ENCODE data around the gene SCN1B. TPM values are rescaled to one million over a fixed set of nuclear protein-coding genes. Genes with fewer than 3 reads are reported as not detected.
A peak's percentile ranks its signal among the peaks of the same experiment; 100 is the strongest.

The SCN1B gene
- total RNA-seq, 2 experiments from 2014 or later, result 0.43 to 0.50 TPM

DNA sequence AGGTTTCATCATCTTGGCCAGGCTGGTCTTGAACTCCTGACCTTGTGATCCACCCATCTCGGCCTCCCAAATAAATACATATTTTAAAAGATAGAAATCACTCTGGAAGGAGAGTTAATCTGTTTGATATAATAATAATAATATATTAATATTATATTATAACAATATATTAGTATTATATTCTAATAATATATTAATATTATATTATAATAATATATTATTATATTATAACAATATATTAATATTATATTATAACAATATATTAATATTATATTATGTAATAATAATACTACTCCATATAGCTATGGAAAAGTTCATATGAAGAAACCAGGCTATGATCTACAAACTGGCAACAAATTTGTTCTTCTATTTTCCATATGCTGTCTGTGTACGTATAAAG, 28.1 kb downstream of the SCN1B start:
- no peak overlapping the region for H3K27ac Mint-ChIP-seq
- H3K4me3 Mint-ChIP-seq, result no peak overlapping the region
- ChIA-PET CTCF (interaction anchor here (0.8 to 1.6 kb wide), 3 partner anchors 9 to 231 kb away, joined by 3 to 10 read pairs (median 3); no protein-coding TSS in a partner anchor), POLR2A (no interaction called here)
- H3K9me3 Mint-ChIP-seq, result no peaks in the 10 kb centered on the region
- H3K27me3 Mint-ChIP-seq, result peaks cover 6% of the 10 kb centered on the region
- H3K4me1 Mint-ChIP-seq, result no peaks in the 10 kb centered on the region
- no peaks in the 10 kb centered on the region for H3K36me3 Mint-ChIP-seq (ENCODE audit: low read depth)
- DNase-seq, result no peak

DNA sequence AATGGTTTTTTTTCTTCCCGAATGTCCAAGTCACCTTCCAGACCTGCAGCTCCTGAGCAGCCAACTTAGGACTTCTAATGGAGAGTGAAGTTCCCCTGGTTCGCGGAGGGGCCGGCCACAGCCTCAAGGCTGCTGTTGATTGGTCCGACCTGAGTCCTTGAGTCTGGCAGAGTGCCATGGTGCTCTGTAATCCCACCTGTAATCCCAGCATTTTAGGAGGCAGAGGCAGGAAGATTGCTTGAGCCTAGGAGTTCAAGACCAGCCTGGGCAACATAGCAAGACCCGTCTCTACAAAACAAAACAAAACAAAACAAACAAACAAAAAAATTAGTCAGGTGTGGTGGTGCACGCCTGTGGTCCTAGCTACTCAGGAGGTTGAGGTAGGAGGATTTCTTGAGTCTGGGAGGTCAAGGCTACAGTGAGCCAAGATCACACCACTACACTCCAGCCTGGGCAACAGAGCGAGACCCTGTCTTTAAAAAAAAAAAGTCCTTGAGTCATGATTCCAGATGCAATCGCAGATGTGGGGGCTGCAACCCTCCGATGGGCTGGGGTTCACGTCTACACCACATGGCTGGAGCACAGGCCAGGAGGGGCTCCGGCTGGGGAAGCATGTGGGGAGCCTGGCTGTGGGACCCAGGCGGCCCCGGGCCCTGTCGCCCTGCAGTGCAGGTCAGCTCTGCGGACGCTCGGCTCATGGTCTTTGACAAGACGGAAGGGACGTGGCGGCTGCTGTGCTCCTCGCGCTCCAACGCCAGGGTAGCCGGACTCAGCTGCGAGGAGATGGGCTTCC, 28.9 kb downstream of the SCN1B start:
- CTCF ChIA-PET, result interaction anchor here (0.8 to 1.6 kb wide), 3 partner anchors 8 to 232 kb away, joined by 3 to 10 read pairs (median 3); no protein-coding TSS in a partner anchor
- Mint-ChIP-seq H3K4me3 (no peak overlapping the region), H3K9me3 (no peaks in the 10 kb centered on the region), H3K4me1 (peaks cover 5% of the 10 kb centered on the region), H3K36me3 (ENCODE audit: low read depth) (no peaks in the 10 kb centered on the region), H3K27ac (no peak overlapping the region), H3K27me3 (peaks cover 6% of the 10 kb centered on the region)
- no peak for DNase-seq
- POLR2A ChIA-PET, result no interaction called here

DNA sequence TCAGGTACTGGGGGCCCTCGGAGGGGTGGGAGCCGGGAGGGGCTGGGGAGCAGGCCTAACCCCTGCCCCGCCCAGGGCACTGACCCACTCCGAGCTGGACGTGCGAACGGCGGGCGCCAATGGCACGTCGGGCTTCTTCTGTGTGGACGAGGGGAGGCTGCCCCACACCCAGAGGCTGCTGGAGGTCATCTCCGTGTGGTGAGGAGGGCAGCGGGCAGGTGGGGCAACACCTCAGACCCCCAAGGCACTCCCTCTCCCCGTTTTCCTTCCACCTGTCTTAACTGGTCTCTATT, 29.5 kb downstream of the SCN1B start:
- Mint-ChIP-seq H3K27me3 (peaks cover 6% of the 10 kb centered on the region), H3K4me1 (peaks cover 7% of the 10 kb centered on the region), H3K27ac (no peak overlapping the region), H3K9me3 (no peaks in the 10 kb centered on the region), H3K4me3 (no peak overlapping the region), H3K36me3 (ENCODE audit: low read depth) (no peaks in the 10 kb centered on the region)
- DNase-seq, result no peak
- POLR2A ChIA-PET, result no interaction called here
- CTCF ChIA-PET, result no interaction called here

DNA sequence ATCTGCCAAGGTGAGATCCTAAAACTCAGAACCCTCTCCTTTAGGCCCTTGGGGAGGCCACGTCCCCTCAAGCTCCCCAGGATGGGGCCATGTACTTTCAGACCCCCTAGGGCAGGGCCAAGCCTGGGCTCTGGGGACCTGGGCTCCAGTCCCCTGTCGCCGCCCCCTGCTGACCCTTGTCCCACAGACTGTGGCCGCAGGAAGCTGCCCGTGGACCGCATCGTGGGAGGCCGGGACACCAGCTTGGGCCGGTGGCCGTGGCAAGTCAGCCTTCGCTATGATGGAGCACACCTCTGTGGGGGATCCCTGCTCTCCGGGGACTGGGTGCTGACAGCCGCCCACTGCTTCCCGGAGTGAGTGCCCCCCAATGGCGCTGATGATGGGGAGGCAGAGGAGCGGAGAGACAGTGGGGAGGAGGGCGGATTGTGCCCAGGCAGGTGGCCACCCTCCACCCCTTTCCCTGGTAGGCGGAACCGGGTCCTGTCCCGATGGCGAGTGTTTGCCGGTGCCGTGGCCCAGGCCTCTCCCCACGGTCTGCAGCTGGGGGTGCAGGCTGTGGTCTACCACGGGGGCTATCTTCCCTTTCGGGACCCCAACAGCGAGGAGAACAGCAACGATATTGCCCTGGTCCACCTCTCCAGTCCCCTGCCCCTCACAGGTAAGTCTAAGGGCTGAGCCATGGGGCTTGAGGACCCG, 30.0 kb downstream of the SCN1B start:
- peaks cover 7% of the 10 kb centered on the region for H3K4me1 Mint-ChIP-seq
- ChIA-PET POLR2A (no interaction called here), CTCF (no interaction called here)
- no peak overlapping the region for H3K4me3 Mint-ChIP-seq
- peaks cover 6% of the 10 kb centered on the region for H3K27me3 Mint-ChIP-seq
- H3K9me3 Mint-ChIP-seq, result no peaks in the 10 kb centered on the region
- no peaks in the 10 kb centered on the region for H3K36me3 Mint-ChIP-seq (ENCODE audit: low read depth)
- DNase-seq, result no peak
- no peak overlapping the region for H3K27ac Mint-ChIP-seq

DNA sequence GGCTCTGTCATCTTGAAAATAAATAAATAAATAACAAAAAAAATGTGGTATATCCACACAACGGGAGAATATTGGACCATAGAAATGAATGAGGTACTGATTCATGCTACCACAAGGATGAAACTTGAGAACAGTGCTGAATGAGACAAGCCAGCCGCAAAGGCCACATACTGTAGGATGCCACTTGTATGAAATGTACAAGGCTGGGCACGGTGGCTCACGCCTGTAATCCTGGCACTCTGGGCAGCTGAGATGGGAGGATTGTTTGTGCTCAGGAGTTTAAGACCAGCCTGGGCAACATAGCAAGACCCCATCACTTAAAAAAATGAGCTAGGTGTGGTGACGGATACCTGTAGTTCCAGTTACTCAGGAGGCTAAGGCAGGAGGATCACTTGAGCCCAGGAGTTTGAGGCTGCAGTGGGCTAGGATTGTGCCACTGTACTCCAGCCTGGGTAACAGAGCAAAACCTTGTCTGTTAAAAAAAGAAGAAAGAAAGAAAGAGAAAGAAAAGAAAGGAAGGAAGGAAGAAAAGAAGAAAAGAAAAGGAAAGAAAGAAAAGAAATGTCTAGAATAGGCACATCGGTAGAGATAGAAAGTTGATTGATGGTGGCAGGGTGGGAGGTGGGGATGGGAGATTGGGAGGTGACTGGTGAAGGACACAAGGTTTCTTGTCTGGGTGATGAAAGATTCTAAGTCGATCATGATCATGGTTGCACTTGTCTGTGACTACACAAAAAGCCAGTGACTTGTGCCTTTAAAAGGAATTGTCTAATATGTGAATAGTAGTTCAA, 31.5 kb downstream of the SCN1B start:
- no peaks in the 10 kb centered on the region for H3K27me3 Mint-ChIP-seq
- ChIA-PET POLR2A (no interaction called here), CTCF (interaction anchor here (1.1 kb wide), 1 partner anchor 8 kb away, joined by 3 read pairs; no protein-coding TSS in a partner anchor)
- no peaks in the 10 kb centered on the region for H3K9me3 Mint-ChIP-seq
- no peak overlapping the region for H3K4me3 Mint-ChIP-seq
- no peak for DNase-seq
- no peak overlapping the region for H3K27ac Mint-ChIP-seq
- H3K4me1 Mint-ChIP-seq, result peaks cover 12% of the 10 kb centered on the region
- H3K36me3 Mint-ChIP-seq (ENCODE audit: low read depth), result no peaks in the 10 kb centered on the region

DNA sequence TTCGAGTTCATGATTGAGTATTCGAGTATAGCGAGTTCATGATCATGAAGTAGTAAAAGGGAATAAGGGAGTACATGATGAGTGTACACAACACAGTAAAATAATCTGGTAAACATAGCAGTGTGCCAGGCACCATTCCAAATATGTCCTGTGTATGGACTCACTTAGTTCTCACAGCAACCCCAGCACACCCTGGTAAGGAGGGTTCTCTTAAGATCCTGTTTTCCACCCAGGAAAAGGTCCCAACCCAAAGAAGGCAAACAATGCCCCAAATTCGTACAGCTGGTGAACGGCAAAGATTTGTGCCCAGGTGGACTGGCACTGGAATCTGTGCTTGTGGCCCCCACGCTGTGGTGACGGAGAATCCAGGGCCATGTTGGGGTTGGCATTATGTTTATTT, 32.7 kb downstream of the SCN1B start:
- Mint-ChIP-seq H3K4me3 (no peak overlapping the region), H3K36me3 (ENCODE audit: low read depth) (no peaks in the 10 kb centered on the region), H3K9me3 (no peaks in the 10 kb centered on the region), H3K4me1 (peaks cover 16% of the 10 kb centered on the region), H3K27ac (no peak overlapping the region), H3K27me3 (no peaks in the 10 kb centered on the region)
- ChIA-PET POLR2A (no interaction called here), CTCF (no interaction called here)
- DNase-seq, result no peak

DNA sequence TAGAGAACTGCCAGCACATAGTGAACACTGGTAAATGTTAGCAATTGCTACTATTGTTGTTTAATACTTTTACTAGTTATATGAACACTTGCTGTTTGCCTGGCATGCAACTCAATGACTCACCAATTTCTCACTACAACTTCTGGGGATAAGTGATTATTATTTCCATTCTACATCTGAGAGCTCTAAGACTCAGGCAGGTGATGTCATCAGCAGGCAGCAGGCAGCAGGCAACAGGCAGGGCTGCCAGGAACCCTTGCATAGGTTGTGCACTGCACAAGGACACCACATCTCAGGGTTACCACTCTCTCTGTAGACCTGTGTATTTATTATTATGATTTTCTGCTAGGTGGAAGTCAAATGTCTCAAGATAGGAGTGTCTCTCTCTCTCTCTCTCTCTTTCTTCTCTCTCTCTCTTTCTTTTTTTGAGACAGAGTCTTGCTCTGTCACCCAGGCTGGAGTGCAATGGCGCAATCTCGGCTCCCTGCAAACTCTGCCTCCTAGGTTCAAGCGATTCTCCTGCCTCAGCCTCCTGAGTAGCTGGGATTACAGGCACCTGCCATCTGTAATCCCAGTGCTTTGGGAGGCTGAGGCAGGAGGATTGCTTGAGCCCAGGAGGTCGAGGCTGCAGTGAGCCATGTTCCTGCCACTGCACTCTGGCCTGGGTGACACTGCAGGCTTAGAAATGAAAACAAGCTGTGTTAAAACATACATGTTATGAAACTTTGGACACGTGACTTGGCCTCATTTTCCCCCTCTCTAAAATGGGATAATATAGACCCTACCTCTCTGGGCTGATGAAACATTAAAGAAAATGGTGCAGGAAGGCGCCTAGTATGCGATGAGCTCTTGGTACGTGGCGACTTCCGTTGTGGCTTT, 33.9 kb downstream of the SCN1B start:
- no peak for DNase-seq
- Mint-ChIP-seq H3K36me3 (ENCODE audit: low read depth) (no peaks in the 10 kb centered on the region), H3K9me3 (no peaks in the 10 kb centered on the region), H3K4me3 (no peak overlapping the region), H3K27ac (no peak overlapping the region), H3K4me1 (peaks cover 16% of the 10 kb centered on the region), H3K27me3 (peaks cover 4% of the 10 kb centered on the region)
- ChIA-PET CTCF (no interaction called here), POLR2A (no interaction called here)

DNA sequence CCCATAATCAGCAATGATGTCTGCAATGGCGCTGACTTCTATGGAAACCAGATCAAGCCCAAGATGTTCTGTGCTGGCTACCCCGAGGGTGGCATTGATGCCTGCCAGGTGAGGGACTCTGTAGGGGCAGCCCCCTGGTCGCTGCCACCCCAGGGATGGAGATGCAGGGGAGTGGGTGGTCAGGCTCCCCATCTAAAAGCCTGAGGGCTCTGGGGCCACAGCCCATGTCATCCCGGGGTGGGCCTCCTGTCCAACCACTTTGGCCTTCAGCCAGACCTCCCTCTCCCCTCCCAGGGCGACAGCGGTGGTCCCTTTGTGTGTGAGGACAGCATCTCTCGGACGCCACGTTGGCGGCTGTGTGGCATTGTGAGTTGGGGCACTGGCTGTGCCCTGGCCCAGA, 35.3 kb downstream of the SCN1B start:
- H3K36me3 Mint-ChIP-seq (ENCODE audit: low read depth), result no peaks in the 10 kb centered on the region
- no peak for DNase-seq
- H3K9me3 Mint-ChIP-seq, result no peaks in the 10 kb centered on the region
- H3K4me1 Mint-ChIP-seq, result peaks cover 16% of the 10 kb centered on the region
- CTCF ChIA-PET, result no interaction called here
- peaks cover 6% of the 10 kb centered on the region for H3K27me3 Mint-ChIP-seq
- H3K27ac Mint-ChIP-seq, result no peak overlapping the region
- no peak overlapping the region for H3K4me3 Mint-ChIP-seq
- POLR2A ChIA-PET, result no interaction called here

DNA sequence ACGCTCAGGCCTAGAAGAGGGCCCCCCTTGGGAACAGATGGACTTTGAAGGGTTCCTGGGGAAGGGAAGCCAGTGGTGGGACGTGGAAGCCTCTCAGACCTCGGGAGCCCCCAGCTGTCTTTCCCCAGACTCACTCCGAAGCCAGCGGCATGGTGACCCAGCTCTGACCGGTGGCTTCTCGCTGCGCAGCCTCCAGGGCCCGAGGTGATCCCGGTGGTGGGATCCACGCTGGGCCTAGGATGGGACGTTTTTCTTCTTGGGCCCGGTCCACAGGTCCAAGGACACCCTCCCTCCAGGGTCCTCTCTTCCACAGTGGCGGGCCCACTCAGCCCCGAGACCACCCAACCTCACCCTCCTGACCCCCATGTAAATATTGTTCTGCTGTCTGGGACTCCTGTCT, 35.9 kb downstream of the SCN1B start:
- Mint-ChIP-seq H3K9me3 (no peaks in the 10 kb centered on the region), H3K27ac (no peak overlapping the region), H3K27me3 (peaks cover 6% of the 10 kb centered on the region), H3K36me3 (ENCODE audit: low read depth) (no peaks in the 10 kb centered on the region), H3K4me3 (no peak overlapping the region), H3K4me1 (peaks cover 16% of the 10 kb centered on the region)
- DNase-seq, result no peak
- CTCF ChIA-PET, result interaction anchor here (0.7 to 2.7 kb wide), 14 partner anchors 8 to 403 kb away, joined by 3 to 25 read pairs (median 6); partner anchors contain the start of genes FFAR3, FXYD5, FXYD7 and LGI4
- POLR2A ChIA-PET, result no interaction called here

DNA sequence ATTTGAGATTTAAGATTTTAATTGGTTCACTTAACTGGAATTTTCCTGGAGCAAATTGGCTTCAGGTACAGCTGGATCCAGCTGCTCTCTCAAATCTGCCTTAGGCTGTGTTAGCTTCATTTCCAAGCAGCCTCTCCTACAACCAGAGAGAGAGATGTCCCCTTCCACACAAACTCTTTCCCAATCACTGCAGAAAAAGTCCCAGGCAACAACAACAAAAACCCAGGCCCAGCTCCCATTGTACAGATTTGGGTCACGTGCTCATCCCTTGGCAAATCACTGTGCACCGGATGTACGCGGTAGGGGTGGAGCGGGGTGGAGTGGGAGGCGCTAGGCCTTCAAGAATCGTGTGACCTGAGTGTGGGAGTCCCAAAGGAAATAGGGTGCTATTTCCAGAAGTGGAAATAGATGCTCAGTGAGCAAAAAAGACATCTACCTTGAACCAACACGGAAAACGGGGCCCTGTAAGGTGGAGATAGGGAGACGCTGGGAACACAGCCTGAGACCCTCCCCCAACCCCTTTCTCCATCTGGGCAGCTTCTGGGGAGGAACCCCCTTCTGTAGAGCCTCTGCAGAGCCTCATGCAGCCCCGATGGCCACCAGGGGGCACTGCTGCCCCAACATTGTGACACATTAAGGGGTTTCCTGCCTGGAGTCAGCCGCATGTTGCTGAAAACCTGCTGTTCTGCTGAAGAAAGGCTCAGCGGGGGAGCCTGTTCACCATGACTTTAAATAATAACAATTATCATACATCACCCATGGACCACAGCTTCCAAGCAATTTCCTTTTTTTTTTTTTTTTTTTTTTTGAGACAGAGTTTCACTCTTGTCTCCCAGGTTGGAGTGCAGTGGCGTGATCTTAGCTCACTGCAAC, 36.7 kb downstream of the SCN1B start:
- Mint-ChIP-seq H3K36me3 (ENCODE audit: low read depth) (no peaks in the 10 kb centered on the region), H3K9me3 (no peaks in the 10 kb centered on the region), H3K27ac (peak overlapping the region; percentile 35), H3K27me3 (peaks cover 6% of the 10 kb centered on the region), H3K4me1 (peaks cover 16% of the 10 kb centered on the region), H3K4me3 (no peak overlapping the region)
- ChIA-PET CTCF (interaction anchor here (0.6 to 2.7 kb wide), 20 partner anchors 9 to 659 kb away, joined by 3 to 25 read pairs (median 4); partner anchors contain the start of genes FFAR3, FXYD5, FXYD7 and LGI4), POLR2A (no interaction called here)
- DNase-seq, result peak; percentile 88

DNA sequence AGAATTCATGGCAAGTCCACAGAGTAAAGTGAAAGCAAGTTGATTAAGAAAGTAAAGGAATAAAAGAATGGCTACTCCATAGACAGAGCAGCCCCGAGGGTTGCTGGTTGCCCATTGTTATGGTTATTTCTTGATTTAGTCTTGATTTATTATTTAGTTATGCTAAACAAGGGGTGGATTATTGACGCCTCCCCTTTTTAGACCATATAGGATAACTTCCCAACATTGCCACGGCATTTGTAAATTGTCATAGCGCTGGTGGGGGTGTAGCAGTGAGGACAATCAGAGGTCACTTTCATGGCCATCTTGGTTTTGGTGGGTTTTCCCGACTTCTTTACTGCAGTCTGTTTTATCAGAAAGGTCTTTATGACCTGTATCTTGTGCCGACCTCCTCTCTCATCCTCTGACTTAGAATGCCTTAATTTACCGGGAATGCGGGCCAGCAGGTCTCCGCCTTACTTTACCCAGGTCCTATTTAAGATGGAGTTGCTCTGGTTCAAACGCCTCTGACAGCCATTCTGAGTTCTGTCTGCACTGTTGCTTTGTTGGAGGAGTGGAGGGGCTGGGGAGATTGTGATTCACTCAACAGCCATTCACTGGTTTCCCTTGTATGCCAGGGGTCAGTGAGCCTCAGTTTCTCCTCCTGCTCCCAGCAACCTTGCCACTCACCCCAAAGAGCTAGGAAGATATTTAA, 38.8 kb downstream of the SCN1B start:
- CTCF ChIA-PET, result interaction anchor here (1.0 to 1.7 kb wide), 2 partner anchors 25 to 72 kb away, joined by 3 to 5 read pairs; no protein-coding TSS in a partner anchor
- H3K4me1 Mint-ChIP-seq, result peaks cover 13% of the 10 kb centered on the region
- no peaks in the 10 kb centered on the region for H3K36me3 Mint-ChIP-seq (ENCODE audit: low read depth)
- DNase-seq, result no peak
- peaks cover 6% of the 10 kb centered on the region for H3K27me3 Mint-ChIP-seq
- H3K27ac Mint-ChIP-seq, result no peak overlapping the region
- H3K4me3 Mint-ChIP-seq, result no peak overlapping the region
- POLR2A ChIA-PET, result no interaction called here
- no peaks in the 10 kb centered on the region for H3K9me3 Mint-ChIP-seq

Data from activated CD4-positive, alpha-beta memory T cell treated with anti-CD3 and anti-CD28 coated beads, Interleukin-2, amount 10 ng/mL, durations not matched to agents 7 days and 5 days (primary cell).